Mesenchymal stem cell (in vitro differentiated cells and primary cell): ENCODE results near the gene P2RY6.
A peak's percentile ranks its signal among the peaks of the same experiment; 100 is the strongest.

Source experiments
- DNase-seq: peaks from one replicate; pipeline ENCODE4 v3.0.0-alpha.2; 2013
- H2AFZ ChIP-seq: one replicate; pipeline ENCODE4 v1.6.1; 2013; ENCODE audit warnings: low read depth, mild to moderate bottlenecking, control low read depth, inconsistent platforms, low read length, moderate library complexity
- H2AK5ac ChIP-seq: 2 replicates; pipeline ENCODE4 v1.6.1; 2013; ENCODE audit warnings: low read length, moderate library complexity, mild to moderate bottlenecking, inconsistent platforms; ENCODE audit not compliant: severe bottlenecking
- H2BK120ac ChIP-seq: one replicate; pipeline ENCODE4 v1.6.1; 2013; ENCODE audit warnings: low read depth, mild to moderate bottlenecking, inconsistent platforms, low read length, moderate library complexity
- H2BK12ac ChIP-seq, 2 experiments: one replicate each; pipeline ENCODE4 v1.6.1; 2013; ENCODE audit warnings: inconsistent platforms in 2 of 2, low read length in 2 of 2, mild to moderate bottlenecking in 2 of 2, moderate library complexity in 2 of 2, control low read depth in 1 of 2
- H2BK15ac ChIP-seq: one replicate; pipeline ENCODE4 v1.6.1; 2013; ENCODE audit warnings: mild to moderate bottlenecking, low read depth, inconsistent platforms; ENCODE audit not compliant: poor library complexity, severe bottlenecking
- H2BK5ac ChIP-seq: 2 replicates; pipeline ENCODE4 v1.6.1; 2013; ENCODE audit warnings: low read depth, mild to moderate bottlenecking, low read length, control low read depth, inconsistent platforms; ENCODE audit not compliant: poor library complexity, severe bottlenecking
- H3K14ac ChIP-seq, 2 experiments: one replicate each; pipeline ENCODE4 v1.6.1; 2013; ENCODE audit warnings: inconsistent platforms in 2 of 2, low read length in 2 of 2, control low read depth in 1 of 2, mild to moderate bottlenecking in 1 of 2, moderate library complexity in 1 of 2
- H3K18ac ChIP-seq, 2 experiments: one replicate each; pipeline ENCODE4 v1.6.1; 2013; ENCODE audit warnings: inconsistent platforms in 2 of 2, low read length in 2 of 2, control low read depth in 1 of 2, low read depth in 1 of 2, mild to moderate bottlenecking in 1 of 2
- H3K23ac ChIP-seq, 2 experiments: one replicate each; pipeline ENCODE4 v1.6.1; 2013; ENCODE audit warnings: inconsistent platforms in 2 of 2, low read length in 2 of 2, mild to moderate bottlenecking in 2 of 2, moderate library complexity in 2 of 2, control low read depth in 1 of 2
- H3K27ac ChIP-seq: 2 replicates; pipeline ENCODE4 v1.5.1; 2013; ENCODE audit warnings: mild to moderate bottlenecking, moderate library complexity, low read length, control low read depth, inconsistent platforms; ENCODE audit not compliant: poor library complexity, severe bottlenecking
- H3K27me3 ChIP-seq, 2 experiments: 2 replicates each; pipeline versions ENCODE4 v1.6.1 to v1.7.0; 2013; ENCODE audit warnings: low read length in 2 of 2, mild to moderate bottlenecking in 2 of 2, moderate library complexity in 2 of 2, control low read depth in 1 of 2, inconsistent platforms in 1 of 2; ENCODE audit not compliant: control insufficient read depth in 1 of 2, insufficient read depth in 1 of 2
- H3K36me3 ChIP-seq, 2 experiments: 2 replicates each; pipeline versions ENCODE4 v1.6.1 to v1.7.0; 2013; ENCODE audit warnings: low read length in 2 of 2, control low read depth in 1 of 2, inconsistent platforms in 1 of 2, low read depth in 1 of 2, mild to moderate bottlenecking in 1 of 2; ENCODE audit not compliant: insufficient read depth in 2 of 2, control insufficient read depth in 1 of 2
- H3K4ac ChIP-seq, 2 experiments: one replicate each; pipeline ENCODE4 v1.6.1; 2013; ENCODE audit warnings: inconsistent platforms in 2 of 2, low read length in 2 of 2, mild to moderate bottlenecking in 2 of 2, moderate library complexity in 2 of 2, control low read depth in 1 of 2, low read depth in 1 of 2
- H3K4me1 ChIP-seq: 2 replicates; pipeline ENCODE4 v1.6.1; 2013; ENCODE audit warnings: low read depth, low read length, control low read depth; ENCODE audit not compliant: control insufficient read depth, insufficient read depth
- H3K4me2 ChIP-seq: 2 replicates; pipeline ENCODE4 v1.6.1; 2013; ENCODE audit warnings: low read length, mild to moderate bottlenecking, inconsistent platforms; ENCODE audit not compliant: poor library complexity, severe bottlenecking
- H3K4me3 ChIP-seq, 2 experiments: 2 replicates each; pipeline versions ENCODE4 v1.5.1 to v1.7.0; 2013; ENCODE audit warnings: low read length in 2 of 2, mild to moderate bottlenecking in 2 of 2, control low read depth in 1 of 2, low read depth in 1 of 2; ENCODE audit not compliant: insufficient read depth in 1 of 2
- H3K79me1 ChIP-seq: replicated peaks from 2 replicates; pipeline ENCODE4 v1.6.1; 2013; ENCODE audit warnings: mild to moderate bottlenecking, control low read depth, low read length, inconsistent platforms; ENCODE audit not compliant: poor library complexity, severe bottlenecking
- H3K9ac ChIP-seq: 2 replicates; pipeline ENCODE4 v1.7.0; 2013; ENCODE audit warnings: mild to moderate bottlenecking, low read length, moderate library complexity
- H3K9me3 ChIP-seq: 2 replicates; pipeline ENCODE4 v1.7.0; 2013; ENCODE audit warnings: mild to moderate bottlenecking, low read length; ENCODE audit not compliant: control insufficient read depth
- H4K8ac ChIP-seq: one replicate; pipeline ENCODE4 v1.6.1; 2013; ENCODE audit warnings: inconsistent platforms, mild to moderate bottlenecking, low read length, moderate library complexity
- H4K91ac ChIP-seq: one replicate; pipeline ENCODE4 v1.6.1; 2013; ENCODE audit warnings: mild to moderate bottlenecking, low read length, inconsistent platforms
- WGBS: methylation state at CpG from one replicate; pipeline ENCODE4 v1.1.7; 2013; ENCODE audit warnings: mixed read lengths; 5-methylcytosine and 5-hydroxymethylcytosine counted together

The P2RY6 gene

GRCh38 chr11:73285721-73286120 is 13.6 kb downstream of the P2RY6 start:
- WGBS: 83% methylated on average over 1 of the region's 1 CpG
- no peak overlapping the region for H3K27ac ChIP-seq
- H2BK120ac ChIP-seq: no peak overlapping the region
- H3K23ac ChIP-seq: no peak overlapping the region
- no peaks in the 10 kb centered on the region for H3K79me1 ChIP-seq
- H3K27me3 ChIP-seq: peaks cover 0 to 7% of the 10 kb centered on the region in 2 experiments
- no peak overlapping the region for H3K4ac ChIP-seq
- no peak overlapping the region for H3K18ac ChIP-seq
- no peaks in the 10 kb centered on the region for H3K36me3 ChIP-seq
- no peaks in the 10 kb centered on the region for H3K9me3 ChIP-seq
- no peak overlapping the region for H2BK12ac ChIP-seq
- DNase-seq: no peak
- H2BK15ac ChIP-seq: no peak overlapping the region
- H3K4me2 ChIP-seq: no peak overlapping the region
- H4K8ac ChIP-seq: no peak overlapping the region
- H2AK5ac ChIP-seq: no peak overlapping the region
- H2AFZ ChIP-seq: no peak overlapping the region
- no peak overlapping the region for H3K14ac ChIP-seq
- no peak overlapping the region for H3K9ac ChIP-seq
- no peak overlapping the region for H4K91ac ChIP-seq
- peaks cover 11% of the 10 kb centered on the region for H3K4me1 ChIP-seq
- no peak overlapping the region for H2BK5ac ChIP-seq
- no peak overlapping the region for H3K4me3 ChIP-seq

DNA sequence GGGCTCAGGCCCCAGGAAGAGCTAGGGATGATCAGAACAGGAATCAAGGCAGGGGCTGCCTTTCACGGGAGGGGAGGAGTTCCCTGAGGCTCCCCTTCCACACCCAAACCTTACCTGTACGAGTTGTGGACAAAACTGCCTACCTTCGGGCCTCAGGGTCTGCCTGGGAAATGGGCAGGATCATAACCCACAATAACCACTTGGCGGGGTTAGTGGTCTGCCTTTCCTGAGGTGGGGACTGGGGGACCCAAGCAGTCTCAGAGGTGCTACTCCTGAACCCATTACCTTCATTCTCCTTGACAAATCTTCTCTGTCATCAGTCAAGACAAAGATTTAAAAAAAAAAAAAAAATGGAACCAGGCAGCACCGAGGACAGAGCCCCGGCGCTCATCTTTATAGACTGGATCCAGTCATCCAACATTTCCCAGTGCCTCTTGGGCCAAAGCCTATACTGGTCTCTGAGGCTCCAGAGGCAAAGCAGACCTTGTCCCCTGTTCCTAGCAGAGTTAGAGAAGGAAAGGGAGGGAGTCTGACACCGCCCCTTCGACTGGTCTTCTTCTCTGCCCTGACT is 14.2 kb downstream of the P2RY6 start:
- DNase-seq: no peak
- Histone ChIP-seq H2BK5ac (no peak overlapping the region), H3K14ac (no peak overlapping the region), H2BK120ac (no peak overlapping the region), H3K27ac (no peak overlapping the region), H3K4ac (no peak overlapping the region), H3K79me1 (no peaks in the 10 kb centered on the region), H3K36me3 (no peaks in the 10 kb centered on the region), H2BK12ac (no peak overlapping the region), H3K18ac (no peak overlapping the region), H3K4me3 (no peak overlapping the region), H3K27me3 (peaks cover 0 to 7% of the 10 kb centered on the region in 2 experiments), H3K4me1 (peaks cover 11% of the 10 kb centered on the region), H3K9ac (no peak overlapping the region), H2AFZ (no peak overlapping the region), H3K23ac (no peak overlapping the region), H4K8ac (no peak overlapping the region), H4K91ac (no peak overlapping the region), H2AK5ac (no peak overlapping the region), H3K4me2 (no peak overlapping the region), H3K9me3 (no peaks in the 10 kb centered on the region), H2BK15ac (peak overlapping the region; percentile 74)
- 74% methylated on average over 7 of the region's 9 CpGs for WGBS

DNA sequence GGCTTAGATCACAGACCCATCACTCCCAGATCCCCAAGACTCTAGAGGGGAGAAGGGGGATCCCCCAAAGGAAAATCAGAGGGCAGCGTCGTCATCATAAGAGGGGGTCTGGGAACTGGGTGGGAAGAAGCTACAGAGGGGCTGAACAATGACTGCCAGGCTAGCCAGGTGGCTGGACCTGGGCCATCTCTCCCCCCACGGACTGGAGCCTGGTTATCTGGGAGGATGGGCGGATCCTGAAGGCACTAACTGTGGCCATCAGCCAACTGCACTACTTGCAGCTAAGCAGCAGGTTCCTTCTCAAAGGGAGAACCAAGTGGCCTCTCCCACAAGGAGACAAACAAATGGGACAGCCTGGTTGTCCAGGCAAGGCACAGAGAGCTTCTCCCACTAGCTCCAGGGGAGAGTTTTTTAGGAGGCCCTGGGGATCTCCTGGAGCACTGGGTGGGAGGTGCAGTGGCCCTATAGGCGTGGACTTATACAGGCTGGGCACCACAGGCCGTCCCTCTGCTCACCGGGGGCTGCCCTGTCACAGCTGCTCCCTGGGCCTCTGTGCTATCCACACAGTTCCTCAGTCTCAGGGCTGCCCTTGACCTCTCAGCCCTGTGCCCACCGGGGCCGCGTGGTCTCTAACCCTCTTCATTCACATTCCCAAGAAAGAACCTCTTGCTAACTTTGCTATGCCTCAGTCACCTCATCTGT is 15.4 kb downstream of the P2RY6 start:
- Histone ChIP-seq H3K36me3 (no peaks in the 10 kb centered on the region), H2AFZ (no peak overlapping the region), H3K4me1 (peaks cover 17% of the 10 kb centered on the region), H3K4me3 (no peak overlapping the region), H2BK5ac (no peak overlapping the region), H3K14ac (no peak overlapping the region), H4K8ac (no peak overlapping the region), H3K4me2 (no peak overlapping the region), H3K9me3 (no peaks in the 10 kb centered on the region), H3K27ac (no peak overlapping the region), H3K27me3 (peaks cover 0 to 4% of the 10 kb centered on the region in 2 experiments), H3K23ac (no peak overlapping the region), H2BK12ac (no peak overlapping the region), H2BK15ac (no peak overlapping the region), H3K4ac (no peak overlapping the region), H3K79me1 (no peaks in the 10 kb centered on the region), H3K9ac (no peak overlapping the region), H4K91ac (no peak overlapping the region), H2BK120ac (no peak overlapping the region), H3K18ac (no peak overlapping the region), H2AK5ac (no peak overlapping the region)
- DNase-seq: no peak
- 83% methylated on average over 7 of the region's 10 CpGs for WGBS

- no peak overlapping the region for H3K23ac ChIP-seq
- WGBS: 68% methylated on average over 5 of the region's 5 CpGs
- peak overlapping the region; percentile 9 for H4K91ac ChIP-seq
- peak overlapping the region in 1 of 2 experiments; percentile 46 for H3K18ac ChIP-seq
- H3K4me3 ChIP-seq: no peak overlapping the region
- peak overlapping the region; percentile 79 for H4K8ac ChIP-seq
- no peaks in the 10 kb centered on the region for H3K36me3 ChIP-seq
- peaks cover 0 to 3% of the 10 kb centered on the region in 2 experiments for H3K27me3 ChIP-seq
- H3K79me1 ChIP-seq: no peaks in the 10 kb centered on the region
- peak overlapping the region; percentile 73 for H3K9ac ChIP-seq
- no peak overlapping the region for H3K4ac ChIP-seq
- H3K9me3 ChIP-seq: no peaks in the 10 kb centered on the region
- H3K4me2 ChIP-seq: no peak overlapping the region
- H2AK5ac ChIP-seq: peak overlapping the region; percentile 1
- H3K14ac ChIP-seq: no peak overlapping the region
- H2BK120ac ChIP-seq: no peak overlapping the region
- H3K27ac ChIP-seq: no peak overlapping the region
- H2AFZ ChIP-seq: no peak overlapping the region
- DNase-seq: no peak
- peaks cover 19% of the 10 kb centered on the region for H3K4me1 ChIP-seq
- H2BK5ac ChIP-seq: no peak overlapping the region
- H2BK12ac ChIP-seq: peak overlapping the region in 1 of 2 experiments; percentile 45
- H2BK15ac ChIP-seq: peak overlapping the region; percentile 26
Measured at GRCh38 chr11:73288192-73288872, 16.2 kb downstream of the P2RY6 start.
